IMR-90 (cell line): Measurements from ENCODE around the gene BTN3A1. TPM values are rescaled to one million over a fixed set of nuclear protein-coding genes. Genes with fewer than 3 reads are reported as not detected.

Experiments
- ATAC-seq: fragments of 200-7000 bp; cut with Tn5 transposase; 2 replicates; pipeline ENCODE4 v1.9.1; 2020; ENCODE audit warnings: low read depth, mild to moderate bottlenecking, moderate library complexity
- BruUV-seq: library from RNA; stranded (reverse); fragments of 400-500 nt; replicated peaks from 2 replicates; lab custom pipeline; 2021; lab: Mats Ljungman, UMichigan
- CTCF ChIA-PET: fragments of 300-600 bp; formaldehyde crosslinking; extraction: SDS; loops from one replicate; lab custom pipeline; 2021; ENCODE audit warnings: antibody characterized with exemption; lab: Yijun Ruan, JAX
- POLR2A ChIA-PET: fragments of 300-600 bp; sonication (Branson Sonifier 250); formaldehyde crosslinking; loops from one replicate; lab custom pipeline; 2022; ENCODE audit warnings: antibody characterized with exemption; ENCODE audit not compliant: unreplicated experiment; lab: Charles Lee
- DNase-seq: peaks from one replicate; pipeline ENCODE4 v3.0.0; 2013
- H2AFZ ChIP-seq: replicated peaks from 2 replicates; pipeline ENCODE3; 2013; ENCODE audit warnings: low read length, mild to moderate bottlenecking; ENCODE audit not compliant: poor library complexity
- H2AK5ac ChIP-seq: 2 replicates; pipeline ENCODE4 v1.6.1; 2013; ENCODE audit warnings: low read depth, low read length, inconsistent platforms
- H2AK9ac ChIP-seq: replicated peaks from 2 replicates; pipeline ENCODE3; 2013; ENCODE audit warnings: mild to moderate bottlenecking, low read depth, low read length, moderate library complexity; ENCODE audit not compliant: poor library complexity
- H2BK120ac ChIP-seq: 2 replicates; pipeline ENCODE4 v1.6.1; 2013; ENCODE audit warnings: low read depth, low read length, inconsistent platforms
- H2BK15ac ChIP-seq: 3 replicates; pipeline ENCODE4 v1.6.1; 2013; ENCODE audit warnings: low read depth, low read length, inconsistent platforms
- H2BK20ac ChIP-seq: 2 replicates; pipeline ENCODE4 v1.6.1; 2013; ENCODE audit warnings: low read depth, mild to moderate bottlenecking, inconsistent platforms, low read length, moderate library complexity
- H2BK5ac ChIP-seq: 2 replicates; pipeline ENCODE4 v1.6.1; 2013; ENCODE audit warnings: mild to moderate bottlenecking, low read depth, low read length, inconsistent platforms; ENCODE audit not compliant: poor library complexity, severe bottlenecking
- H3K14ac ChIP-seq: replicated peaks from 2 replicates; pipeline ENCODE4 v1.6.1; 2013; ENCODE audit warnings: low read depth, low read length, inconsistent platforms
- H3K18ac ChIP-seq: 2 replicates; pipeline ENCODE4 v1.6.1; 2013; ENCODE audit warnings: low read depth, low read length, control low read depth
- H3K23ac ChIP-seq: 2 replicates; pipeline ENCODE4 v1.6.1; 2013; ENCODE audit warnings: low read depth, low read length, inconsistent platforms
- H3K27ac ChIP-seq: 2 replicates; pipeline ENCODE4 v1.5.1; 2013; ENCODE audit warnings: mild to moderate bottlenecking, control low read depth, low read length; ENCODE audit not compliant: insufficient read depth
- H3K27me3 ChIP-seq: 2 replicates; pipeline ENCODE4 v1.6.1; 2013; ENCODE audit warnings: low read length; ENCODE audit not compliant: control insufficient read depth, insufficient read depth
- H3K36me3 ChIP-seq: 2 replicates; pipeline ENCODE4 v1.6.1; 2013; ENCODE audit warnings: low read length, mixed read lengths; ENCODE audit not compliant: control insufficient read depth, insufficient read depth
- H3K4ac ChIP-seq: 2 replicates; pipeline ENCODE4 v1.6.1; 2013; ENCODE audit warnings: low read depth, low read length, inconsistent platforms
- H3K4me1 ChIP-seq: 2 replicates; pipeline ENCODE4 v1.6.1; 2013; ENCODE audit warnings: low read length, mixed read lengths; ENCODE audit not compliant: control insufficient read depth, insufficient read depth
- H3K4me2 ChIP-seq: 2 replicates; pipeline ENCODE4 v1.6.1; 2013; ENCODE audit warnings: low read depth, mild to moderate bottlenecking, control low read depth, low read length, moderate library complexity
- H3K4me3 ChIP-seq: 2 replicates; pipeline ENCODE4 v1.5.1; 2013; ENCODE audit warnings: low read depth, mild to moderate bottlenecking, control low read depth, low read length, moderate library complexity; ENCODE audit not compliant: insufficient read depth
- H3K56ac ChIP-seq: 2 replicates; pipeline ENCODE4 v1.6.1; 2013; ENCODE audit warnings: low read length, inconsistent platforms; ENCODE audit not compliant: insufficient read depth; ENCODE audit errors: extremely low read depth
- H3K79me1 ChIP-seq, 2 experiments: 2 replicates each; pipeline ENCODE4 v1.6.1; 2013; ENCODE audit warnings: low read length in 2 of 2, inconsistent platforms in 1 of 2, low read depth in 1 of 2
- H3K9ac ChIP-seq: 2 replicates; pipeline ENCODE4 v1.6.1; 2013; ENCODE audit warnings: low read depth, low read length, control low read depth
- H3K9me1 ChIP-seq: 2 replicates; pipeline ENCODE4 v1.6.1; 2013; ENCODE audit warnings: low read length, inconsistent platforms; ENCODE audit not compliant: insufficient read depth
- H3K9me3 ChIP-seq: 2 replicates; pipeline ENCODE4 v1.6.1; 2013; ENCODE audit warnings: low read length; ENCODE audit not compliant: control insufficient read depth, insufficient read depth
- H4K20me1 ChIP-seq: 2 replicates; pipeline ENCODE4 v1.6.1; 2013; ENCODE audit warnings: low read length, inconsistent platforms; ENCODE audit not compliant: insufficient read depth
- H4K5ac ChIP-seq: 2 replicates; pipeline ENCODE4 v1.6.1; 2013; ENCODE audit warnings: mild to moderate bottlenecking, low read depth, low read length, control low read depth
- H4K8ac ChIP-seq, 2 experiments: 2 replicates each; pipeline ENCODE4 v1.6.1; 2013; ENCODE audit warnings: low read depth in 2 of 2, low read length in 2 of 2, control low read depth in 1 of 2, inconsistent platforms in 1 of 2
- H4K91ac ChIP-seq: 2 replicates; pipeline ENCODE4 v1.6.1; 2013; ENCODE audit warnings: low read depth, low read length, inconsistent platforms; ENCODE audit not compliant: insufficient read depth
- BHLHE40 ChIP-seq: fragments of 150-350 bp; IDR thresholded peaks from 2 replicates; pipeline ENCODE4 v1.6.1; 2016; ENCODE audit warnings: mild to moderate bottlenecking, low read depth, low read length
- CEBPB ChIP-seq: IDR thresholded peaks from 2 replicates; pipeline ENCODE4 v1.6.1; 2012; ENCODE audit warnings: low read depth, low read length, improper control_type of control experiment
- CHD1 ChIP-seq: IDR thresholded peaks from 2 replicates; pipeline ENCODE4 v1.6.1; 2012; ENCODE audit warnings: low read depth, low read length, improper control_type of control experiment
- MAFK ChIP-seq: IDR thresholded peaks from 2 replicates; pipeline ENCODE4 v1.6.1; 2012; ENCODE audit warnings: low read depth, low read length, improper control_type of control experiment
- MAZ ChIP-seq: IDR thresholded peaks from 2 replicates; pipeline ENCODE4 v1.6.1; 2012; ENCODE audit warnings: low read depth, mild to moderate bottlenecking, low read length, improper control_type of control experiment, moderate library complexity, borderline replicate concordance
- NFE2L2 ChIP-seq: fragments of 150-350 bp; IDR thresholded peaks from 2 replicates; pipeline ENCODE4 v1.6.1; 2016; ENCODE audit warnings: low read depth, mild to moderate bottlenecking, low read length
- RAD21 ChIP-seq: IDR thresholded peaks from 2 replicates; pipeline ENCODE4 v1.6.1; 2012; ENCODE audit warnings: low read length, improper control_type of control experiment
- RCOR1 ChIP-seq: IDR thresholded peaks from 2 replicates; pipeline ENCODE4 v1.6.1; 2012; ENCODE audit warnings: mild to moderate bottlenecking, low read length, improper control_type of control experiment; ENCODE audit not compliant: insufficient replicate concordance
- RFX5 ChIP-seq: IDR thresholded peaks from 2 replicates; pipeline ENCODE4 v1.8.0; 2012; ENCODE audit warnings: low read depth, mild to moderate bottlenecking, low read length, moderate library complexity
- SMC3 ChIP-seq: fragments of 150-350 bp; IDR thresholded peaks from 2 replicates; pipeline ENCODE4 v1.6.1; 2016; ENCODE audit warnings: low read depth, mild to moderate bottlenecking, antibody characterized with exemption, low read length, moderate library complexity
- WGBS, 2 experiments: methylation state at CpG; one replicate each; pipeline versions ENCODE4 v1.1.5 to v1.1.7; 2013; ENCODE audit warnings: missing lambda C conversion rate in 2 of 2; ENCODE audit not compliant: insufficient read length in 1 of 2; ENCODE audit errors: extremely low coverage in 2 of 2; 5-methylcytosine and 5-hydroxymethylcytosine counted together
- dilution Hi-C: fragments of 300-500 bp; cut with HindIII; formaldehyde crosslinking; loops from one replicate; pipeline ENCODE4 v1.14.3; 2018; ENCODE audit warnings: low sequenced_read_pairs; ENCODE audit not compliant: unreplicated experiment
- in situ Hi-C: fragments of 300-500 bp; cut with MboI; formaldehyde crosslinking; loops from 3 replicates; pipeline ENCODE4 v1.14.3; 2019; ENCODE audit warnings: low sequenced_read_pairs, inconsistent platforms, mixed read lengths
- intact Hi-C: fragments of 100-400 bp; cut with micrococcal nuclease; formaldehyde crosslinking; loops from 2 replicates; pipeline ENCODE4 v1.10.0; 2022
- polyA plus RNA-seq, 3 experiments: library from polyadenylated mRNA; depleted of rRNA; stranded (reverse); fragments of >200 nt; gene quantifications; 2 replicates each; pipeline ENCODE4 v1.2.3, GENCODE V29; 2012; ENCODE audit warnings: low replicate concordance in 1 of 3
- total RNA-seq: library from RNA; depleted of rRNA; stranded (reverse); fragments of >200 nt; gene quantifications from 2 replicates; pipeline ENCODE4 v1.2.3, GENCODE V29; 2012
- TF ChIP-seq, protein P1 (sequence below): fragments of 150-350 bp; IDR thresholded peaks from 2 replicates; pipeline ENCODE4 v1.6.1; 2016; ENCODE audit warnings: low read depth, mild to moderate bottlenecking, low read length, moderate library complexity, borderline replicate concordance
- TF ChIP-seq, protein P2 (sequence below): conservative IDR thresholded peaks from 2 replicates; pipeline ENCODE4 v1.5.1; 2012; ENCODE audit warnings: mild to moderate bottlenecking, low read depth, low read length, improper control_type of control experiment
- TF ChIP-seq, protein P3 (sequence below): fragments of 150-350 bp; IDR thresholded peaks from 2 replicates; pipeline ENCODE4 v1.6.1; 2017; ENCODE audit warnings: mild to moderate bottlenecking, antibody characterized with exemption, low read length, low read depth

The BTN3A1 gene
- total and polyA plus RNA-seq, 2 of the 4 experiments (the other 2 are of a cell fraction), result 14.4 to 16.5 TPM

DNA sequence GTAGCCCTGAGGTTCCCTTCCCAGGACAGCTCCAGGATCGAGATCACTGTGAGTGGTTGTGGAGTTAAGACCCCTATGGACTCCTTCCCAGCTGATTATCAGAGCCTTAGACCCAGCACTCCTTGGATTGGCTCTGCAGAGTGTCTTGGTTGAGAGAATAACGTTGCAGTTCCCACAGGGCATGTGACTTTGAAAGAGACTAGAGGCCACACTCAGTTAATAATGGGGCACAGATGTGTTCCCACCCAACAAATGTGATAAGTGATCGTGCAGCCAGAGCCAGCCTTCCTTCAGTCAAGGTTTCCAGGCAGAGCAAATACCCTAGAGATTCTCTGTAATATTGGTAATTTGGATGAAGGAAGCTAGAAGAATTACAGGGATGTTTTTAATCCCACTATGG, 24.4 kb upstream of the BTN3A1 start:
- H3K23ac ChIP-seq, result no peak overlapping the region
- H2AK5ac ChIP-seq, result no peak overlapping the region
- H2AFZ ChIP-seq, result no peak overlapping the region
- DNase-seq (no peak), ATAC-seq (no peak)
- TF ChIP-seq RAD21 (no peak), RFX5 (no peak), CEBPB (no peak), BHLHE40 (no peak), MAFK (no peak), NFE2L2 (no peak), CHD1 (no peak), MAZ (no peak), SMC3 (no peak), RCOR1 (no peak)
- TF ChIP-seq, protein P1, sequence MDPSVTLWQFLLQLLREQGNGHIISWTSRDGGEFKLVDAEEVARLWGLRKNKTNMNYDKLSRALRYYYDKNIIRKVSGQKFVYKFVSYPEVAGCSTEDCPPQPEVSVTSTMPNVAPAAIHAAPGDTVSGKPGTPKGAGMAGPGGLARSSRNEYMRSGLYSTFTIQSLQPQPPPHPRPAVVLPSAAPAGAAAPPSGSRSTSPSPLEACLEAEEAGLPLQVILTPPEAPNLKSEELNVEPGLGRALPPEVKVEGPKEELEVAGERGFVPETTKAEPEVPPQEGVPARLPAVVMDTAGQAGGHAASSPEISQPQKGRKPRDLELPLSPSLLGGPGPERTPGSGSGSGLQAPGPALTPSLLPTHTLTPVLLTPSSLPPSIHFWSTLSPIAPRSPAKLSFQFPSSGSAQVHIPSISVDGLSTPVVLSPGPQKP, result no peak
- TF ChIP-seq, protein P2, sequence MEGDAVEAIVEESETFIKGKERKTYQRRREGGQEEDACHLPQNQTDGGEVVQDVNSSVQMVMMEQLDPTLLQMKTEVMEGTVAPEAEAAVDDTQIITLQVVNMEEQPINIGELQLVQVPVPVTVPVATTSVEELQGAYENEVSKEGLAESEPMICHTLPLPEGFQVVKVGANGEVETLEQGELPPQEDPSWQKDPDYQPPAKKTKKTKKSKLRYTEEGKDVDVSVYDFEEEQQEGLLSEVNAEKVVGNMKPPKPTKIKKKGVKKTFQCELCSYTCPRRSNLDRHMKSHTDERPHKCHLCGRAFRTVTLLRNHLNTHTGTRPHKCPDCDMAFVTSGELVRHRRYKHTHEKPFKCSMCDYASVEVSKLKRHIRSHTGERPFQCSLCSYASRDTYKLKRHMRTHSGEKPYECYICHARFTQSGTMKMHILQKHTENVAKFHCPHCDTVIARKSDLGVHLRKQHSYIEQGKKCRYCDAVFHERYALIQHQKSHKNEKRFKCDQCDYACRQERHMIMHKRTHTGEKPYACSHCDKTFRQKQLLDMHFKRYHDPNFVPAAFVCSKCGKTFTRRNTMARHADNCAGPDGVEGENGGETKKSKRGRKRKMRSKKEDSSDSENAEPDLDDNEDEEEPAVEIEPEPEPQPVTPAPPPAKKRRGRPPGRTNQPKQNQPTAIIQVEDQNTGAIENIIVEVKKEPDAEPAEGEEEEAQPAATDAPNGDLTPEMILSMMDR, result no peak
- TF ChIP-seq, protein P3, sequence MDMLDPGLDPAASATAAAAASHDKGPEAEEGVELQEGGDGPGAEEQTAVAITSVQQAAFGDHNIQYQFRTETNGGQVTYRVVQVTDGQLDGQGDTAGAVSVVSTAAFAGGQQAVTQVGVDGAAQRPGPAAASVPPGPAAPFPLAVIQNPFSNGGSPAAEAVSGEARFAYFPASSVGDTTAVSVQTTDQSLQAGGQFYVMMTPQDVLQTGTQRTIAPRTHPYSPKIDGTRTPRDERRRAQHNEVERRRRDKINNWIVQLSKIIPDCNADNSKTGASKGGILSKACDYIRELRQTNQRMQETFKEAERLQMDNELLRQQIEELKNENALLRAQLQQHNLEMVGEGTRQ, result no peak
- no peaks in the 10 kb centered on the region for H4K20me1 ChIP-seq
- no peak overlapping the region for H2BK120ac ChIP-seq
- H2AK9ac ChIP-seq, result no peak overlapping the region
- H2BK15ac ChIP-seq, result no peak overlapping the region
- intact Hi-C loops, result no loop called here
- WGBS, 2 experiments, result no CpG with 5 or more reads among the region's 3 CpGs
- H3K9me1 ChIP-seq, result peaks cover 8% of the 10 kb centered on the region; the same call in 1 of the 2 replicates
- H3K36me3 ChIP-seq, result peaks cover 5% of the 10 kb centered on the region; the same call in 1 of the 2 replicates
- no peak overlapping the region for H3K4ac ChIP-seq
- no peaks in the 10 kb centered on the region for H3K27me3 ChIP-seq
- dilution Hi-C loops, result no loop called here
- H3K56ac ChIP-seq, result no peak overlapping the region
- no peak overlapping the region for H3K4me2 ChIP-seq
- no peak overlapping the region for H3K4me3 ChIP-seq
- in situ Hi-C loops, result no loop called here
- no peak overlapping the region for H3K9ac ChIP-seq
- H2BK5ac ChIP-seq, result no peak overlapping the region
- H4K8ac ChIP-seq, result no peak overlapping the region
- H3K4me1 ChIP-seq, result no peaks in the 10 kb centered on the region
- POLR2A ChIA-PET, result no interaction called here
- no peak overlapping the region for H4K91ac ChIP-seq
- no peak overlapping the region for H3K14ac ChIP-seq
- CTCF ChIA-PET, result interaction anchor here (0.6 kb wide), 1 partner anchor 27 kb away, joined by 4 read pairs; no protein-coding TSS in a partner anchor
- H3K79me1 ChIP-seq, result no peaks in the 10 kb centered on the region
- no TSS peak for BruUV-seq
- H3K27ac ChIP-seq, result no peak overlapping the region
- H2BK20ac ChIP-seq, result no peak overlapping the region
- no peaks in the 10 kb centered on the region for H3K9me3 ChIP-seq
- H3K18ac ChIP-seq, result no peak overlapping the region
- no peak overlapping the region for H4K5ac ChIP-seq
